SK-N-SH treated with all-trans-retinoic acid at 6 μM for 48 hours (cell line): ENCODE data around the gene NXNL1.

Source experiments
- CSRNP3 ChIP-seq: fragments of 250-450 bp; sonication (Bioruptor Pico); IDR thresholded peaks from 2 replicates; pipeline ENCODE4 v1.5.1; 2021; ENCODE audit warnings: mild to moderate bottlenecking, moderate library complexity
- OSR1 ChIP-seq: fragments of 250-450 bp; sonication (Bioruptor Pico); IDR thresholded peaks from 2 replicates; pipeline ENCODE4 v1.8.0; 2022; ENCODE audit warnings: moderate library complexity, mild to moderate bottlenecking, inconsistent platforms
- RARB ChIP-seq: fragments of 250-450 bp; sonication (Bioruptor Pico); IDR thresholded peaks from 2 replicates; pipeline ENCODE4 v1.8.0; 2021; ENCODE audit warnings: mild to moderate bottlenecking, moderate library complexity
- SNAI2 ChIP-seq: fragments of 250-450 bp; sonication (Bioruptor Pico); IDR thresholded peaks from 2 replicates; pipeline ENCODE4 v1.5.0; 2020; ENCODE audit warnings: mild to moderate bottlenecking, moderate library complexity
- ZNF565 ChIP-seq: fragments of 450-650 bp; formaldehyde crosslinking; conservative IDR thresholded peaks from 2 replicates; pipeline ENCODE4 v1.5.0; 2020; ENCODE audit warnings: low read depth, mild to moderate bottlenecking, moderate library complexity
- TF ChIP-seq, protein P1 (sequence below): fragments of 250-450 bp; sonication (Bioruptor Pico); IDR thresholded peaks from 2 replicates; pipeline ENCODE4 v1.5.1; 2020; ENCODE audit warnings: low read depth, mild to moderate bottlenecking, moderate library complexity
- TF ChIP-seq, protein P2 (sequence below): fragments of 250-450 bp; sonication (Bioruptor Pico); IDR thresholded peaks from 2 replicates; pipeline ENCODE4 v1.8.0; 2020; ENCODE audit warnings: mild to moderate bottlenecking, moderate library complexity, borderline replicate concordance

- TF ChIP-seq OSR1 (CRISPR knock-in tag) (no peak), ZNF565 (CRISPR knock-in tag) (no peak), CSRNP3 (CRISPR knock-in tag) (no peak), SNAI2 (CRISPR knock-in tag) (no peak), RARB (CRISPR knock-in tag) (no peak)
- TF ChIP-seq, protein P1, sequence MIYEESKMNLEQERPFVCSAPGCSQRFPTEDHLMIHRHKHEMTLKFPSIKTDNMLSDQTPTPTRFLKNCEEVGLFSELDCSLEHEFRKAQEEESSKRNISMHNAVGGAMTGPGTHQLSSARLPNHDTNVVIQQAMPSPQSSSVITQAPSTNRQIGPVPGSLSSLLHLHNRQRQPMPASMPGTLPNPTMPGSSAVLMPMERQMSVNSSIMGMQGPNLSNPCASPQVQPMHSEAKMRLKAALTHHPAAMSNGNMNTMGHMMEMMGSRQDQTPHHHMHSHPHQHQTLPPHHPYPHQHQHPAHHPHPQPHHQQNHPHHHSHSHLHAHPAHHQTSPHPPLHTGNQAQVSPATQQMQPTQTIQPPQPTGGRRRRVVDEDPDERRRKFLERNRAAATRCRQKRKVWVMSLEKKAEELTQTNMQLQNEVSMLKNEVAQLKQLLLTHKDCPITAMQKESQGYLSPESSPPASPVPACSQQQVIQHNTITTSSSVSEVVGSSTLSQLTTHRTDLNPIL, result no peak
- TF ChIP-seq, protein P2, sequence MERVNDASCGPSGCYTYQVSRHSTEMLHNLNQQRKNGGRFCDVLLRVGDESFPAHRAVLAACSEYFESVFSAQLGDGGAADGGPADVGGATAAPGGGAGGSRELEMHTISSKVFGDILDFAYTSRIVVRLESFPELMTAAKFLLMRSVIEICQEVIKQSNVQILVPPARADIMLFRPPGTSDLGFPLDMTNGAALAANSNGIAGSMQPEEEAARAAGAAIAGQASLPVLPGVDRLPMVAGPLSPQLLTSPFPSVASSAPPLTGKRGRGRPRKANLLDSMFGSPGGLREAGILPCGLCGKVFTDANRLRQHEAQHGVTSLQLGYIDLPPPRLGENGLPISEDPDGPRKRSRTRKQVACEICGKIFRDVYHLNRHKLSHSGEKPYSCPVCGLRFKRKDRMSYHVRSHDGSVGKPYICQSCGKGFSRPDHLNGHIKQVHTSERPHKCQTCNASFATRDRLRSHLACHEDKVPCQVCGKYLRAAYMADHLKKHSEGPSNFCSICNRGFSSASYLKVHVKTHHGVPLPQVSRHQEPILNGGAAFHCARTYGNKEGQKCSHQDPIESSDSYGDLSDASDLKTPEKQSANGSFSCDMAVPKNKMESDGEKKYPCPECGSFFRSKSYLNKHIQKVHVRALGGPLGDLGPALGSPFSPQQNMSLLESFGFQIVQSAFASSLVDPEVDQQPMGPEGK (CRISPR knock-in tag), result no peak
Observed at GRCh38 chr19:17473041-17473440, 12.3 kb upstream of the NXNL1 start.
